ENCODE measurements around the gene PITPNB.

DNA sequence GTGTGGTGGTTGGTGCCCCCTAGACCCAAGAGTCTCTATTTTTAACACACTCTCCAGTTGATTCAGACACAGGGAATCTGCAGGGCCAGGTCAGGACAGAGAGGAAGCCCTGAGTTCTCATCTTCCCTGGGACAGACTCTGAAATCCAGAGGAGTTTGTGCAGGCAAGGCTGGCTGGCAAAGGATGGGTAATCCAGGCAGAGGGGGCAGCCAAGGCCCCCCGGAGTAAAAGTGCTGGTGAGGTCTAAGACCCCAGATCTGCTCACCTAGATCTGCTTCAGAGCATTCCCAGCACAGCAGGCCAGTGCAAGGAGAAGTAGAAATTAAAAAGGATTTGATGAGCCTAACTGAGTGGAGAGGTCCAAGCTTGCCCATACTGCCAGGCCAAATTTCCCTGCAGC, 76.9 kb downstream of the PITPNB start:
- TF ChIP-seq TAF1 (IDR thresholded peaks at IDR 0.05; ENCODE audit: borderline replicate concordance, insufficient read depth, low read length) (no peak), POLR2AphosphoS5 (IDR thresholded peaks at IDR 0.05; ENCODE audit: low read depth, low read length) (no peak)
- TF ChIP-seq, protein P1, sequence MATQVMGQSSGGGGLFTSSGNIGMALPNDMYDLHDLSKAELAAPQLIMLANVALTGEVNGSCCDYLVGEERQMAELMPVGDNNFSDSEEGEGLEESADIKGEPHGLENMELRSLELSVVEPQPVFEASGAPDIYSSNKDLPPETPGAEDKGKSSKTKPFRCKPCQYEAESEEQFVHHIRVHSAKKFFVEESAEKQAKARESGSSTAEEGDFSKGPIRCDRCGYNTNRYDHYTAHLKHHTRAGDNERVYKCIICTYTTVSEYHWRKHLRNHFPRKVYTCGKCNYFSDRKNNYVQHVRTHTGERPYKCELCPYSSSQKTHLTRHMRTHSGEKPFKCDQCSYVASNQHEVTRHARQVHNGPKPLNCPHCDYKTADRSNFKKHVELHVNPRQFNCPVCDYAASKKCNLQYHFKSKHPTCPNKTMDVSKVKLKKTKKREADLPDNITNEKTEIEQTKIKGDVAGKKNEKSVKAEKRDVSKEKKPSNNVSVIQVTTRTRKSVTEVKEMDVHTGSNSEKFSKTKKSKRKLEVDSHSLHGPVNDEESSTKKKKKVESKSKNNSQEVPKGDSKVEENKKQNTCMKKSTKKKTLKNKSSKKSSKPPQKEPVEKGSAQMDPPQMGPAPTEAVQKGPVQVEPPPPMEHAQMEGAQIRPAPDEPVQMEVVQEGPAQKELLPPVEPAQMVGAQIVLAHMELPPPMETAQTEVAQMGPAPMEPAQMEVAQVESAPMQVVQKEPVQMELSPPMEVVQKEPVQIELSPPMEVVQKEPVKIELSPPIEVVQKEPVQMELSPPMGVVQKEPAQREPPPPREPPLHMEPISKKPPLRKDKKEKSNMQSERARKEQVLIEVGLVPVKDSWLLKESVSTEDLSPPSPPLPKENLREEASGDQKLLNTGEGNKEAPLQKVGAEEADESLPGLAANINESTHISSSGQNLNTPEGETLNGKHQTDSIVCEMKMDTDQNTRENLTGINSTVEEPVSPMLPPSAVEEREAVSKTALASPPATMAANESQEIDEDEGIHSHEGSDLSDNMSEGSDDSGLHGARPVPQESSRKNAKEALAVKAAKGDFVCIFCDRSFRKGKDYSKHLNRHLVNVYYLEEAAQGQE (IDR thresholded peaks at IDR 0.05; ENCODE audit: insufficient read depth in 1 of 2, low read depth in 2 of 2, low read length in 2 of 2), result no peak
